ENCODE measurements around the gene DENND1A.
"Not testable (repeated sequence)": the region's sequence is repeated elsewhere in the genome, so short reads cannot be mapped to it uniquely, and the experiment has no call there.

Gene DENND1A

DNA sequence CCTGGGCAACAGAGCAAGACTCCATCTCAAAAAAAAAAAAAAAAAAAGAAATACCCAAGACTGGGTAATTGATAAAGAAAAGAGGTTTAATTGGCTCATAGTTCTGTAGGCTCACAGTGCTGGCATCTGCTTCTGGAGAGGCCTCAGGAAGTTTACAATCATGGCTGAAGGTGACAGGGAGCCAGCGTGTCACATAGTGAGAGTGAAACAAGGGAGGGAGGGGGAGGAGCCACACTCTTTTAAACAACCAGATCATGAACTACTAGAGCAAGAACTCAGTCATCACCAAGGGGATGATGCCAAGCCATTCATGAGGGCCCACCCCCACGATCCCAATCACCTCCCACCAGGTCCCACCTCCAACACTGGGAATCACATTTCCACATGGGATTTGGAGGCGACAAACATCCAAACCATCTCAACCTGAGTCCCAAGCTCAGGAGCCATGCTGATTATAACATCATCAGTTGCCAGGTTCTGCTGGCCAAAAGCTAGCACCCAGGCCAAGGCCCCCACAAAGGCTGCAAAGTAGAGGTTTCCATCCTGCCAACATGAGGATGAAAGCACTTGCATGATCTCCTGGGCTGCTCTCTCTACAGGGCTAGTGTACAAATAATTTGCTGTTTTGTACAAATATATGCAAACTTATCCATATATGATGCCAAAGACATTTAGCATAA lies 15.3 kb downstream of the DENND1A start:
- no peak for DNase-seq

- no peak for DNase-seq
Observed at GRCh38 chr9:123912167-123912897, 17.6 kb downstream of the DENND1A start.

GRCh38 chr9:123911024-123911423 lies 18.9 kb downstream of the DENND1A start:
- no peak for DNase-seq

- DNase-seq = not testable (repeated sequence)
Observed at GRCh38 chr9:123909192-123909591, 20.7 kb downstream of the DENND1A start.

DNA sequence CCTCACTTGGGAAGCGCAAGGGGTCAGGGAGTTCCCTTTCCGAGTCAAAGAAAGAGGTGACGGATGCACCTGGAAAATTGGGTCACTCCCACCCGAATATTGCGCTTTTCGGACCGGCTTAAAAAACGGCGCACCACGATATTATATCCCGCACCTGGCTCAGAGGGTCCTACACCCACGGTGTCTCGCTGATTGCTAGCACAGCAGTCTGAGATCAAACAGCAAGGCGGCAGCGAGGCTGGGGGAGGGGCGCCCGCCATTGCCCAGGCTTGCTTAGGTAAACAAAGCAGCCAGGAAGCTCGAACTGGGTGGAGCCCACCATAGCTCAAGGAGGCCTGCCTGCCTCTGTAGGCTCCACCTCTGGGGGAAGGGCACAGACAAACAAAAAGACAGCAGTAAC lies 26.4 kb downstream of the DENND1A start:
- DNase-seq = not testable (repeated sequence)

GRCh38 chr9:123894822-123895221 lies 35.1 kb downstream of the DENND1A start:
- no peak for DNase-seq

GRCh38 chr9:123893831-123894460 lies 36.0 kb downstream of the DENND1A start:
- no peak for DNase-seq

DNA sequence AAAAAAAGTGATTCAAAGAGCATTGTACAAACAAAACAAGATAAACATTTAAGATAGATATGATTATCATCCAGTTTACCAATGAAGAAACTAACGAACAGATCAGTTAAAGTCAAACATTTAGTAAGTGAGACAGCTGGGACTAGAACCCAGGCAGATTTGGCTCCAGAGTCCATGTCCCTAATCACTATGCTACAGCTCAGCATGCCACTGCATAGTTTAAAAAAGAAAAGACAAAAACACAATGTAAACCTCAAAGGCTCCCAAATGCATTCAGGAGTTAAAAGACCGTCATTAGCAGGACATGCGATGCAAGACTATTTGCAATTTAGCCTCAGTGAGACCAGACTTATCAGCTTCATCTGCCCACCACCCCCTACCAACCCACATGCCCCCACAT lies 36.8 kb downstream of the DENND1A start:
- DNase-seq = no peak

GRCh38 chr9:123887837-123888236 lies 42.1 kb downstream of the DENND1A start:
- no peak for DNase-seq

DNA sequence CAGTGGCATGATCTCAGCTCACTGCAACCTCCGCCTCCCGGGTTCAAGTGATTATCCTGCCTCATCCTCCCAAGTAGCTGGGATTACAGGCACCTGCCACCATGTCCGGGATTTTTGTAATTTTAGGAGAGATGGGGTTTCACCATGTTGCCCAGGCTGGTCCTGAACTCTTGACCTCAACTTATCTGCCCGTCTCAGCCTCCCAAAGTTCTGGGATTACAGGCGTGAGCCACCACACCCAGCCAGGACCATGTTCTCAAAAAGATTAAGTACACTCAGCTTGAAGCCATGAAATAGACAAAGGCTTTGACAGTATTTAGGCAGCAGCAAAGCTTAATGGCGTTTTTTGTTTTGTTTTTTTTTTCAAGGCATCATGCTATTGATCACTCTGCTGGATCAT lies 44.1 kb downstream of the DENND1A start:
- not testable (repeated sequence) for DNase-seq

DNA sequence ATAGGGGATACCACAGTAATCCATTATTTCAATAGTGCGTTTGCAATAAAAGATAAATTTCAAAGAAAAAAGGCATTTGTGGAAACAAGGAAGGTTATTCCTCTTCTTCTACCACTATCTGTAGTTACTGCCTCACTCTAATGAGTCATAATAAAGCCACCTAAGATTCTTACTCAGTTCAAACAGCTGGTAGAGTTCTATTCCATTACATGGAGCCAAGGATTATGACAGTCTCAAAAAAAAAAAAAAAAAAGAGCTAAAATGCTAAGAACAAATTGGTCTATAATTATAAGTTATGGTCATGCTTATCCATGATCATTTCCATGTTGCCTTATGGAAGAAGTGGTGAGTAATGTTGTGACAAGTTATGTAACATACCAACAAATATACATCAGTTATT lies 46.3 kb downstream of the DENND1A start:
- DNase-seq = no peak

DNA sequence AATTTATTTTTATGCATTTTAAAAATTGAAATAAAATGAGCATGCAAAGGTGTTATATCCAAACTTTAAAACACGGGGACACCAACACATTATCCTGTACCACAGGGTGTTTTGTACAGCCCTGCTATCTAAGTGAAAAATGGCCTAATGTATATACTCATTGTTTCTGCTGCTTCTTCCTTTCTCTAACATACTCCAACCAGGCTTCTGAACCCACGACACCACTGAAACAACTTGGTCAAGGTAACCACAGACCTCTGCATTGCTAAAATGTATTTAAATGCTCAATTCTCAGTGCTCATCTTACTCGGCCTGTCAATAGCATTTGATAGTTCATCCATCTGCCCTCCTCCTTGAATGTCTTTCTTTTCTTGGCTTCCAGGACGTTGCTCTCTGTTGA lies 48.3 kb downstream of the DENND1A start:
- DNase-seq = no peak

- DNase-seq = no peak
Observed at GRCh38 chr9:123880420-123880819, 49.5 kb downstream of the DENND1A start.

DNA sequence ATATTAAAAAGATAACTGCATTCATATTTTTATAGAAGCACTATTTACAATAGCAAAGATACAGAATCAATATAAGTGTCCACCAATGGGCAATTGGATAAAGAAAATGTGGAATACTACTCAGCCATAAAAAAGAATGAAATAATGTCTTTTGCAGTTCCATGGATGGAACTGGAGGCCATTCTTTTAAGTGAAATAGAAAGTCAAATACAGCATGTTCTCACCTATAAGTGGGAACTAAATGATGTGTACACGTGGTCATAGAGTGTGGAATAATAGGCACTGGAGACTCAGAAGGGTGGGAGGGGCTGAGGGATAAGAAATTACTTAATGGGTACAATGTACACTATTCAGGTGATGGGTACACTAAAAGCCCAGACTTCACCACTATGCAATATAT lies 53.2 kb downstream of the DENND1A start:
- no peak for DNase-seq

GRCh38 chr9:123872710-123873109 lies 57.2 kb downstream of the DENND1A start:
- DNase-seq = no peak

GRCh38 chr9:123871781-123872180 lies 58.1 kb downstream of the DENND1A start:
- no peak for DNase-seq

GRCh38 chr9:123868002-123868401 lies 61.9 kb downstream of the DENND1A start:
- DNase-seq = no peak

DNA sequence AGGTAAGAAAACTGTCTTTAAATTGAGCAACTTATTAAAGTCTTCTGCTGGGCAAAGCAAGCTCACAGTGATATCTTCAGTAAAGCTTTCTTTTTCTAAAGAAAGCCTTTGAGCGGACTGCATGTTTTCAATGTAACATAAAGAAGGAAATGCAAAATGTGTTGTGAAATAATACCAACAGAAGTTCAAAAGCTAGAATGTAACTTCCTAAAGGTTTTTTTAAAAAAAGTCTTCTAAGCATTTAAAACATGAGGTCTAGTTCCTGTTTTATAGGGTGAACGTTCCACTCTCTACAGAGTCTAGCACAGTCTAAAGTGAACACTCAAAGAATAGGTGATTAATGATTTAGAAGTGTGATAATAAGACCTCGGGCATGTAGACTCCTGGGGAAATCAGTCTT lies 62.9 kb downstream of the DENND1A start:
- no peak for DNase-seq

GRCh38 chr9:123866497-123866896 lies 63.4 kb downstream of the DENND1A start:
- no peak for DNase-seq

- no peak for DNase-seq
Observed at GRCh38 chr9:123865226-123866000, 64.5 kb downstream of the DENND1A start.

- no peak for DNase-seq
Observed at GRCh38 chr9:123864251-123864650, 65.7 kb downstream of the DENND1A start.

- no peak for DNase-seq
Observed at GRCh38 chr9:123863164-123863855, 66.6 kb downstream of the DENND1A start.

DNA sequence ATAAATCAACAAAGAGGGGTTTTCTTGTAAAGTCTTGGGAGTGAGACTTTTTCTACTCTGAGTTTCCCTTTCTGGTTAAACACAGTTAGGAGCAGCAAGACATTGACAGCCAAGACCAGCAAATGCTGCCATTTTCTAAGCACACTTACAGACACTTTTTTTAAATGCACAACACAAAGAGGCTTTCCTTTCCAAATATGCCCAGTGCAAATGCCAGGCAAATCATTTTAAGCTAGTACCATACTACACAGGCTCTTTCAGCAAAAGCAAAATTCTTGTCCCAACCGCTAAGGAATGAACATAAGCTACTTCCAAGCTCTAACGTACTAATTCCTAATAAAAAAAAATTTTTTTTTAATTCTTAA lies 68.2 kb downstream of the DENND1A start:
- DNase-seq = no peak

Measured in NCI-H774 (cell line).